ENCODE data around the gene RAB26.
"Not testable (repeated sequence)": the region's sequence is repeated elsewhere in the genome, so short reads cannot be mapped to it uniquely, and the experiment has no call there.

Gene RAB26

GRCh38 chr16:2196162-2196980, 47.9 kb downstream of the RAB26 start, which contains the start of gene CASKIN1:
CASKIN1 (minus strand) TSS chr16:2196605; CDS start chr16:2196432, 173 bp downstream.
- DNase-seq (ENCODE audit: low read depth), result no peak

- no peak for DNase-seq (ENCODE audit: low read depth)
These were observed 48.6 kb downstream of the RAB26 start for GRCh38 chr16:2196981-2197511.

DNA sequence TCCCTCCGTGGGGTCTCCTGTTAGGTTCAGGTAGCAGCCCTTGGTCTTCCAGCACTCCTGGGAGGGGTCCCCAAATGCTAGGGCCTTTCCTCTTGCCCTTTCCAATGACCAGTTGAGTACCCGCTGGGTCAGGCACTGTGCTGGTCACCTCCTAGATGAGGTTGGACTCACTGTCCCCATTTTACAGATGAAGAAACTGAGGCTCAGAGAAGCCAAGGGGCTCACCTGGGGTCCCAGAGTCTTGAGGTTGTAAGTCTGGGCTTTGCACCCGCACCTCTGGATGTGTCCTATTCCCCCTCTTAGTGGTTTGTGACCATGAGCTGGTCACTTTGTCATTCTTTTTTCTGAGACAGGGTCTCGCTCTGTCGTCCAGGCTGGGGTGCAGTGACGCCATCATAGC, 49.3 kb downstream of the RAB26 start:
- DNase-seq (ENCODE audit: low read depth), result no peak

DNA sequence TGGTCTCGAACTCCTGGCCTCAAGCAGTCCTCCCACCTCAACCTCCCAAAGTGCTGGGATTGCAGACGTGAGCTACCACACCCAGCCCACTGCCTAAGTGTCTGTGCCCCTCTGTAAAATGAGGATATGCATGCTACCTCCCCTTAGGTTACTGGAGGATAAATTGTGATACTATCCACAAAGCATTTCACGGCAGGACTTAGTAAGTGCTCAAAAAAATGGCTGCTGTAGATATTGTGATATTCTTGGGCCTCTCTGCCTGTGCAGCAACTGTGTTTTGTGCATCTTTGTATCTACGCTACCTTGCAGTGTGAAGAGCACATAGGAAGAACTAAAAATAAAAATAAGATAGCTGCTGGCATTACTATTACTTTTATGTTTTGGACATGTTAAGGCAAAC, 49.9 kb downstream of the RAB26 start:
- no peak for DNase-seq (ENCODE audit: low read depth)

DNA sequence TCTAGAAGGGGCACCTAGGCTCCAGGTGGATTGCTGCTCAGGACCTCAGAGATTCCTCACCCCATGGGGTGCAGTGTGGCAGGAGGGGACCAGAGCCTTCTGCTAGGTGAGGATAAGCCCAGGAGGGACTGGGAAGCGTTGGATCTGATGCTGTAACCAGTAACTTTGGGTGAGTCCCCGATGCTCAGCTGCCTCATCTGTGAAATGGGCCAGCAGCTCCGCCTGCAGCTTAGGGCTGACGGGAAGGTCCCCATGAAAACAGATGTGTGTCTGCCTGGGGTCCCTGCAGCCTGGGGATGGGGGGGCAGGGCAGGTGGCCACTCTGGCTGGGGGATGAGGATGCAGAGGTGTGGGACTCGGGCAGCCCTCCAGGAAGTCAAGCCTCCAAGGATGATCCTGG, 50.7 kb downstream of the RAB26 start:
- no peak for DNase-seq (ENCODE audit: low read depth)

DNA sequence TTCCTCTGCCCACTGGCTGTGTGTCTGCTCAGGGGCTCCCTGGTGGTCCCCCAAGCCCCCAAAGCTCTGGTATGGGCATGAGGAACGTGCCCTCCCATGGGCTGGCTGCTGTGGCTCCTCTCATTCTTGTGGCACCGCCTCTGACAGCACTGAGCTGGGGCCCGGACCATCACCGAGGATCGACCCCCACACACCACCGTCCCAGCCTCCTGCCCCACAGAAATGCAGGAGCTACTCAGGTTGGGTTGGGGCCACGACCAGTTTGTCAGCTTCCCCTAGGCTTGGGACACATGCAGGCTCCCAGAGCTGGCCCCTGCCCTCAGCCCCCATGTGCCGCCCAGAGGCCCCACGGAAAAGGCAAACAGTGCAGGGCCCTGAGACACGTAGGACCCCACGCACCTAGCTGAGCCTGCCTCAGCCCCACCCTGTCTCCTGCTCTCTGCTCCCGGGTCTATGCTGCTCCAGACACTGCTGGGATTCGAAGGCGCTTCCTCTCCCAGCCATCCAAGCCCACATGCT, 51.3 kb downstream of the RAB26 start:
- no peak for DNase-seq (ENCODE audit: low read depth)

DNA sequence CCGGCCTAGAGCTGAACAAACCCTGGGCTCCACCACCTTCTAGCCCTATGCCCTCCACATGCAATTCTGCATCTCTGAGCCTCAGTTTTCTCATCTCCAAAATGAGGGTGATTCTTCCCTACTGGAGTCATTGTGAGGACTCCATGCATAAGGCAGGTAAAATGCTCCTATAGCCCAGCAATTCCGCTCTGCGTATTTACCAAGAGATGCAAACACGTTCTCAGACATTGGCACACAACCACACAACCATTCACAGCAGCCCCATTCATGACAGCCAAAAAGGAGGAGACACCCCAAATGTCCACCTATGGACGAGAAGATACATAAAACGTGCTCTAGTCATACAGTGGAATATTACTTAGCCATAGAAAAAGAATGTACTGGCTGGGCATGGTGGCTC, 51.9 kb downstream of the RAB26 start:
- DNase-seq (ENCODE audit: low read depth), result no peak

GRCh38 chr16:2203119-2203688, 54.8 kb downstream of the RAB26 start:
- DNase-seq (ENCODE audit: low read depth), result not testable (repeated sequence)

All from HS-5 (cell line).